Measurements from ENCODE around the gene CPT1C. TPM values are rescaled to one million over a fixed set of nuclear protein-coding genes. Genes with fewer than 3 reads are reported as not detected.

The CPT1C gene
- total and polyA plus RNA-seq, 2 of the 8 experiments (the other 6 are each of a cell fraction or from before 2014, with no cell fraction given) = 79.6 to 91.8 TPM

DNA sequence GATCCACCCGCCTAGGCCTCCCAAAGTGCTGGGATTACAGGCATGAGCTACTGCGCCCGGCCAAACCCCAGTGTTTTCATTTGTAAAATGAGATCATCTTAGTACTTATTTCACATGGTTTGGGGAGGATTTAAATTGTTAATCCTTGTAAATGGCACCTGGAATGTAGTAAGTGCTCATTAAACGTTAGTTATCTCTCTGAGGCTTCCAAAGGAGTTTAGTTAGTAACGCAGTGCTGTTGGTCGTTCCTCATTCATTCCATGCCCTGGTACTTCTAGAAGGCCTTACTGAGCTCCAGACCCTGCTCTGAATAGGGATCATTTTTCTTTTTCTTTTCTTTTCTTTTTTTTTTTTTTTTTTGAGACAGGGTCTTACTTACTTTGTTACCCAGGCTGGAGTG is 5.2 kb downstream of the CPT1C start:
- no peak overlapping the region for H2AK5ac ChIP-seq (ENCODE audit: low read depth, low read length)
- H2BK5ac ChIP-seq (ENCODE audit: low read depth, low read length) = no peak overlapping the region
- no peak overlapping the region for H2AFZ ChIP-seq (ENCODE audit: low read length)
- H4K8ac ChIP-seq (ENCODE audit: extremely low read depth, insufficient read depth, low read length) = no peak overlapping the region
- H3K14ac ChIP-seq (ENCODE audit: insufficient read length) = no peak overlapping the region
- WGBS, 2 experiments (ENCODE audit: extremely low coverage in 1 of 2, insufficient coverage in 1 of 2, insufficient read length in 1 of 2, insufficient replicate concordance in 2 of 2, low coverage in 1 of 2, low lambda C conversion rate in 2 of 2, missing lambda C conversion rate in 1 of 2) = 95% methylated on average over 6 of the region's 6 CpGs; no CpG with 5 or more reads in 1 of the 2 experiments
- peaks cover 0 to 10% (median 2%) of the 10 kb centered on the region in 4 experiments; a peak in 3 of 7 replicates for H3K4me1 ChIP-seq (replicated peaks in 1 of 4; ENCODE audit: control insufficient read depth in 3 of 4, insufficient read depth in 4 of 4, low read length in 3 of 4)
- H3K79me1 ChIP-seq (ENCODE audit: low read depth, low read length) = no peaks in the 10 kb centered on the region
- H3K79me2 ChIP-seq (ENCODE audit: control insufficient read depth in 1 of 2, insufficient read depth in 2 of 2, low read length in 2 of 2) = peaks cover 0 to 9% of the 10 kb centered on the region in 2 experiments; a peak in 1 of 4 replicates
- no peak overlapping the region for H3K4me2 ChIP-seq (ENCODE audit: insufficient read depth in 1 of 2, low read depth in 2 of 2, low read length in 2 of 2)
- H4K20me1 ChIP-seq (replicated peaks in 1 of 2; ENCODE audit: control insufficient read depth in 1 of 2, insufficient read depth in 2 of 2, low read length in 2 of 2) = peaks cover 0 to 1% of the 10 kb centered on the region in 2 experiments
- H3K4ac ChIP-seq (replicated peaks; ENCODE audit: insufficient read length, low read depth, low read length) = no peak overlapping the region
- H2BK20ac ChIP-seq (ENCODE audit: low read length) = no peak overlapping the region
- H3K56ac ChIP-seq (replicated peaks; ENCODE audit: insufficient read length, low read depth, low read length) = no peak overlapping the region
- no peaks in the 10 kb centered on the region for H3K9me3 ChIP-seq (ENCODE audit: insufficient read depth in 2 of 2, low read depth in 1 of 2, low read length in 1 of 2)
- H2BK15ac ChIP-seq (ENCODE audit: low read length) = no peak overlapping the region
- CTCF ChIA-PET (ENCODE audit: partially characterized antibody) = interaction anchor here (0.6 to 1.0 kb wide), 4 partner anchors 11 to 86 kb away, joined by 3 read pairs; partner anchors contain the start of gene PRMT1
- no peak for DNase-seq (ENCODE audit: low read depth in 1 of 2, low spot score in 2 of 2)
- FAIRE-seq = no peak
- H2BK12ac ChIP-seq (ENCODE audit: low read depth, low read length) = no peak overlapping the region
- H3K27me3 ChIP-seq (replicated peaks in 1 of 4; ENCODE audit: control insufficient read depth in 3 of 4, extremely low read depth in 1 of 4, insufficient read depth in 3 of 4, low read length in 3 of 4) = no peaks in the 10 kb centered on the region
- no peak overlapping the region for H3K4me3 ChIP-seq (ENCODE audit: extremely low read depth in 1 of 4, insufficient read depth in 2 of 4, low read depth in 3 of 4, low read length in 4 of 4)
- H3K23me2 ChIP-seq (ENCODE audit: low read depth, low read length) = peaks cover 6% of the 10 kb centered on the region
- POLR2A ChIA-PET (ENCODE audit: partially characterized antibody) = interaction anchor here (1.6 to 12.2 kb wide), 2 partner anchors 17 to 21 kb away, joined by 4 to 168 read pairs; partner anchors contain the start of gene PRMT1
- H3K18ac ChIP-seq (ENCODE audit: extremely low read depth, low read length) = no peak overlapping the region
- no peak overlapping the region for H4K91ac ChIP-seq (replicated peaks; ENCODE audit: insufficient read length, low read length)
- H4K5ac ChIP-seq (ENCODE audit: insufficient read length, low read depth, low read length) = no peak overlapping the region
- H3K23ac ChIP-seq (ENCODE audit: insufficient read length) = no peak overlapping the region
- no peak overlapping the region for H3K27ac ChIP-seq (ENCODE audit: low read depth, low read length)
- peaks cover 9 to 18% (median 16%) of the 10 kb centered on the region in 4 experiments; a peak in 7 of 8 replicates for H3K36me3 ChIP-seq (ENCODE audit: control insufficient read depth in 2 of 4, insufficient read depth in 4 of 4, low read length in 3 of 4)
- H3K9ac ChIP-seq (replicated peaks in 1 of 4; ENCODE audit: extremely low read depth in 1 of 4, low read depth in 3 of 4, low read length in 3 of 4) = no peak overlapping the region
- H2BK120ac ChIP-seq (replicated peaks; ENCODE audit: low read depth, low read length) = no peak overlapping the region
- no peak for TF ChIP-seq JUND (IDR thresholded peaks at IDR 0.05; ENCODE audit: low read length)
- no peak for TF ChIP-seq CHD1 (IDR thresholded peaks at IDR 0.05; ENCODE audit: low read depth, low read length)
- TF ChIP-seq, protein P1, sequence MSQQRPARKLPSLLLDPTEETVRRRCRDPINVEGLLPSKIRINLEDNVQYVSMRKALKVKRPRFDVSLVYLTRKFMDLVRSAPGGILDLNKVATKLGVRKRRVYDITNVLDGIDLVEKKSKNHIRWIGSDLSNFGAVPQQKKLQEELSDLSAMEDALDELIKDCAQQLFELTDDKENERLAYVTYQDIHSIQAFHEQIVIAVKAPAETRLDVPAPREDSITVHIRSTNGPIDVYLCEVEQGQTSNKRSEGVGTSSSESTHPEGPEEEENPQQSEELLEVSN (IDR thresholded peaks at IDR 0.05) = no peak
- no peak for TF ChIP-seq KDM1A (IDR thresholded peaks at IDR 0.05; ENCODE audit: borderline replicate concordance, low read length)
- TF ChIP-seq CBX5 (IDR thresholded peaks at IDR 0.05; ENCODE audit: low read depth, low read length) = no peak
- no peak for TF ChIP-seq SAP30 (IDR thresholded peaks at IDR 0.05; ENCODE audit: insufficient read depth, insufficient replicate concordance, low read length)
- TF ChIP-seq, protein P2, sequence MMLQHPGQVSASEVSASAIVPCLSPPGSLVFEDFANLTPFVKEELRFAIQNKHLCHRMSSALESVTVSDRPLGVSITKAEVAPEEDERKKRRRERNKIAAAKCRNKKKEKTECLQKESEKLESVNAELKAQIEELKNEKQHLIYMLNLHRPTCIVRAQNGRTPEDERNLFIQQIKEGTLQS (IDR thresholded peaks at IDR 0.05; ENCODE audit: insufficient read depth, low read depth, low read length) = no peak
- TF ChIP-seq TEAD4 (IDR thresholded peaks at IDR 0.05; ENCODE audit: low read depth, low read length) = no peak
- no peak for TF ChIP-seq SIN3A (conservative IDR thresholded peaks at IDR 0.05 in 1 of 2, IDR thresholded peaks at IDR 0.05 in 1 of 2; ENCODE audit: low read depth in 1 of 2, low read length in 2 of 2)
- TF ChIP-seq FOSL1 (IDR thresholded peaks at IDR 0.05; ENCODE audit: insufficient read depth, low read depth, low read length) = no peak
- TF ChIP-seq NANOG (IDR thresholded peaks at IDR 0.05; ENCODE audit: insufficient read depth, low read depth, low read length, poor library complexity, severe bottlenecking) = no peak
- TF ChIP-seq CEBPB (IDR thresholded peaks at IDR 0.05; ENCODE audit: low read depth, low read length) = no peak

Measured in H1 (cell line).